ENCODE data around the gene GSE1. TPM values are rescaled to one million over a fixed set of nuclear protein-coding genes. Genes with fewer than 3 reads are reported as not detected.
A peak's percentile ranks its signal among the peaks of the same experiment; 100 is the strongest.

Gene GSE1
- total and polyA plus RNA-seq, 2 of the 13 experiments (the other 11 are each of a cell fraction or from before 2014, with no cell fraction given): 16.1 to 31.2 TPM

DNA sequence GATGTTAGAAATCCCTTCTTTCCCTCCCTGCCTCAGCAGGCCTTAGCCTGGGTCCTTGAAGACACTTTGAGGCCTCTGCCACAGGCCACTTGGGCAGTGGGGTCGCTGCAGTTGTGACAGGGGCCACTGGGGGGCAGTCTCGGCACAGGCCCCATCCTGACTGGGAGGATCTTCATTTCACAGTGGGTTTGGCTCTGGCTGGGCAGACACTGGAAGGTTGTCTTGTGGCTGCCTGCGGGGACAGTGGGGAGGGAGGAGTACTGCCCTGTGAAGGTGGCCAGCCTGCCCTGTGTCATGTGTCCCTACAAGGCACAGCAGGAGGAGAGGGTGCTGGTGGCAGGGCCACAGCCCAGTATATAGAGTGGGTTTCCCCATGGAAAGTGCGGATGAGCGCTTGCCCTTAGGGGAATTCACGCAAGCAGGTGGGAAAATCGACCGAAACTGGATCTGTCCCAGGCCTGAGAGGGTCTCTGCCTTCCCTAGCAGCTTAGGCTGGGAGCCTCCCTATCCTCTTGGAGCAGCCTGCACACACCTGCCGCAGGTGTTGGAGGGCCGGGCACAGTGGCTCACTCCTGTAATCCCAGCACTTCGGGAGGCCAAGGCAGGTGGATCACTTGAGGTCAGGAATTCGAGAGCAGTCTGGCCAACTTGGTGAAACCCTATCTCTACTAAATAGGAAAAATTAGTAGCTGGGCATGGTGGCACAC lies 46.8 kb downstream of the GSE1 start:
- DNase-seq (ENCODE audit: low spot score) (peak; percentile 39), FAIRE-seq (peak; percentile 72), ATAC-seq (peak; percentile 71)
- WGBS (ENCODE audit: low lambda C conversion rate): 76% methylated on average over 12 of the region's 12 CpGs
- Histone ChIP-seq H3K9me3 (ENCODE audit: low read length) (no peaks in the 10 kb centered on the region), H3K4me1 (ENCODE audit: insufficient read depth, low read length) (no peaks in the 10 kb centered on the region), H3K4me3 (replicated peaks in 1 of 3; ENCODE audit: insufficient read depth in 1 of 3, low read depth in 2 of 3, low read length in 3 of 3) (no peak overlapping the region), H3K4me2 (ENCODE audit: low read depth, low read length) (no peak overlapping the region), H3K27ac (ENCODE audit: extremely low read length, insufficient read depth, low read length) (no peak overlapping the region), H2AFZ (ENCODE audit: low read length) (no peak overlapping the region), H3K79me2 (ENCODE audit: insufficient read depth, low read length) (no peaks in the 10 kb centered on the region), H3K27me3 (ENCODE audit: control insufficient read depth in 1 of 2, insufficient read depth in 2 of 2, low read length in 2 of 2) (no peaks in the 10 kb centered on the region), H3K36me3 (replicated peaks in 1 of 2; ENCODE audit: control insufficient read depth in 1 of 2, insufficient read depth in 2 of 2, low read length in 2 of 2) (peaks cover 65 to 97% of the 10 kb centered on the region in 2 experiments), H3K9ac (ENCODE audit: insufficient read depth, low read depth, low read length) (no peak overlapping the region), H4K20me1 (ENCODE audit: insufficient read depth, low read length) (peaks cover 13% of the 10 kb centered on the region)
- intact Hi-C loops (cut with micrococcal nuclease; ENCODE audit: unreplicated experiment) (no loop called here), in situ Hi-C loops (cut with HindIII; ENCODE audit: extremely low pct_ligation_motif_present, low pct_unique_long_range_greater_than_20kb) (loop anchor here (5.0 kb wide), 1 partner anchor 57 kb away; no protein-coding TSS in a partner anchor)
- BruUV-seq (replicated peaks): no TSS peak
- POLR2A ChIA-PET: no interaction called here
- CTCF ChIA-PET (ENCODE audit: low intra/inter-chr PET ratio, low total read pairs): interaction anchor here (1.8 kb wide), 1 partner anchor 58 kb away, joined by 11 read pairs; no protein-coding TSS in a partner anchor
- TF ChIP-seq ZNF761 (CRISPR knock-in tag; conservative IDR thresholded peaks at IDR 0.05): peak; percentile 81; the same call in 1 of the 2 replicates
- TF ChIP-seq FUBP1 (CRISPR knock-in tag; IDR thresholded peaks at IDR 0.05; ENCODE audit: borderline replicate concordance): no peak
- TF ChIP-seq, protein P1, sequence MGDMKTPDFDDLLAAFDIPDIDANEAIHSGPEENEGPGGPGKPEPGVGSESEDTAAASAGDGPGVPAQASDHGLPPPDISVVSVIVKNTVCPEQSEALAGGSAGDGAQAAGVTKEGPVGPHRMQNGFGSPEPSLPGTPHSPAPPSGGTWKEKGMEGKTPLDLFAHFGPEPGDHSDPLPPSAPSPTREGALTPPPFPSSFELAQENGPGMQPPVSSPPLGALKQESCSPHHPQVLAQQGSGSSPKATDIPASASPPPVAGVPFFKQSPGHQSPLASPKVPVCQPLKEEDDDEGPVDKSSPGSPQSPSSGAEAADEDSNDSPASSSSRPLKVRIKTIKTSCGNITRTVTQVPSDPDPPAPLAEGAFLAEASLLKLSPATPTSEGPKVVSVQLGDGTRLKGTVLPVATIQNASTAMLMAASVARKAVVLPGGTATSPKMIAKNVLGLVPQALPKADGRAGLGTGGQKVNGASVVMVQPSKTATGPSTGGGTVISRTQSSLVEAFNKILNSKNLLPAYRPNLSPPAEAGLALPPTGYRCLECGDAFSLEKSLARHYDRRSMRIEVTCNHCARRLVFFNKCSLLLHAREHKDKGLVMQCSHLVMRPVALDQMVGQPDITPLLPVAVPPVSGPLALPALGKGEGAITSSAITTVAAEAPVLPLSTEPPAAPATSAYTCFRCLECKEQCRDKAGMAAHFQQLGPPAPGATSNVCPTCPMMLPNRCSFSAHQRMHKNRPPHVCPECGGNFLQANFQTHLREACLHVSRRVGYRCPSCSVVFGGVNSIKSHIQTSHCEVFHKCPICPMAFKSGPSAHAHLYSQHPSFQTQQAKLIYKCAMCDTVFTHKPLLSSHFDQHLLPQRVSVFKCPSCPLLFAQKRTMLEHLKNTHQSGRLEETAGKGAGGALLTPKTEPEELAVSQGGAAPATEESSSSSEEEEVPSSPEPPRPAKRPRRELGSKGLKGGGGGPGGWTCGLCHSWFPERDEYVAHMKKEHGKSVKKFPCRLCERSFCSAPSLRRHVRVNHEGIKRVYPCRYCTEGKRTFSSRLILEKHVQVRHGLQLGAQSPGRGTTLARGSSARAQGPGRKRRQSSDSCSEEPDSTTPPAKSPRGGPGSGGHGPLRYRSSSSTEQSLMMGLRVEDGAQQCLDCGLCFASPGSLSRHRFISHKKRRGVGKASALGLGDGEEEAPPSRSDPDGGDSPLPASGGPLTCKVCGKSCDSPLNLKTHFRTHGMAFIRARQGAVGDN (CRISPR knock-in tag; IDR thresholded peaks at IDR 0.05): peak; percentile 41
- no peak for TF ChIP-seq RBAK (CRISPR knock-in tag; IDR thresholded peaks at IDR 0.05)
- TF ChIP-seq HNRNPUL1 (IDR thresholded peaks at IDR 0.05; ENCODE audit: low read depth, low read length): no peak
- TF ChIP-seq KAT7 (CRISPR knock-in tag; IDR thresholded peaks at IDR 0.05; ENCODE audit: borderline replicate concordance): no peak
- TF ChIP-seq ZBTB14 (CRISPR knock-in tag; IDR thresholded peaks at IDR 0.05): no peak
- TF ChIP-seq NFYB (CRISPR knock-in tag; IDR thresholded peaks at IDR 0.05): no peak
- TF ChIP-seq ADNP (CRISPR knock-in tag; IDR thresholded peaks at IDR 0.05): no peak
- TF ChIP-seq ZBTB38 (CRISPR knock-in tag; IDR thresholded peaks at IDR 0.05): no peak
- no peak for TF ChIP-seq KLF15 (CRISPR knock-in tag; IDR thresholded peaks at IDR 0.05; ENCODE audit: borderline replicate concordance)
- TF ChIP-seq, protein P2, sequence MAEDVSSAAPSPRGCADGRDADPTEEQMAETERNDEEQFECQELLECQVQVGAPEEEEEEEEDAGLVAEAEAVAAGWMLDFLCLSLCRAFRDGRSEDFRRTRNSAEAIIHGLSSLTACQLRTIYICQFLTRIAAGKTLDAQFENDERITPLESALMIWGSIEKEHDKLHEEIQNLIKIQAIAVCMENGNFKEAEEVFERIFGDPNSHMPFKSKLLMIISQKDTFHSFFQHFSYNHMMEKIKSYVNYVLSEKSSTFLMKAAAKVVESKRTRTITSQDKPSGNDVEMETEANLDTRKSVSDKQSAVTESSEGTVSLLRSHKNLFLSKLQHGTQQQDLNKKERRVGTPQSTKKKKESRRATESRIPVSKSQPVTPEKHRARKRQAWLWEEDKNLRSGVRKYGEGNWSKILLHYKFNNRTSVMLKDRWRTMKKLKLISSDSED (CRISPR knock-in tag; IDR thresholded peaks at IDR 0.05): no peak
- TF ChIP-seq ZFX (CRISPR knock-in tag; IDR thresholded peaks at IDR 0.05; ENCODE audit: low read depth): peak; percentile 55; the same call in 1 of the 2 replicates
- no peak for TF ChIP-seq HNRNPLL (IDR thresholded peaks at IDR 0.05; ENCODE audit: low read depth, low read length, poor library complexity, severe bottlenecking)
- TF ChIP-seq TARDBP (CRISPR knock-in tag; IDR thresholded peaks at IDR 0.05): no peak
